ENCODE data around the gene PAFAH1B1. TPM values are rescaled to one million over a fixed set of nuclear protein-coding genes. Genes with fewer than 3 reads are reported as not detected.
A peak's percentile ranks its signal among the peaks of the same experiment; 100 is the strongest.

The PAFAH1B1 gene
- polyA plus RNA-seq, 2 of the 4 experiments (the other 2 are of a cell fraction): 122 to 197 TPM

GRCh38 chr17:2703606-2704005 lies 110.2 kb downstream of the PAFAH1B1 start:
- peaks cover 30% of the 10 kb centered on the region for H3K4me1 ChIP-seq
- 96% methylated on average over 16 of the region's 16 CpGs for WGBS (ENCODE audit: missing lambda C conversion rate)
- H3K9me3 ChIP-seq: no peaks in the 10 kb centered on the region
- CTCF ChIA-PET: no interaction called here
- no peak overlapping the region for H3K4me2 ChIP-seq
- no peak for FAIRE-seq
- H3K4me3 ChIP-seq: no peak overlapping the region
- no peak for ATAC-seq
- no peak for DNase-seq (ENCODE audit: low read depth in 1 of 2, low spot score in 1 of 2)
- no peak overlapping the region for H3K27ac ChIP-seq
- POLR2A ChIA-PET: no interaction called here
- TF ChIP-seq CEBPB (IDR thresholded peaks at IDR 0.05) (no peak), NR3C1 (IDR thresholded peaks at IDR 0.05) (no peak), RARB (CRISPR knock-in tag; IDR thresholded peaks at IDR 0.05) (no peak), CBX8 (IDR thresholded peaks at IDR 0.05) (no peak), ZNF302 (CRISPR knock-in tag; IDR thresholded peaks at IDR 0.05) (no peak), RNF2 (IDR thresholded peaks at IDR 0.05; ENCODE audit: borderline replicate concordance, low read depth) (no peak), EP300 (IDR thresholded peaks at IDR 0.05) (no peak), ZC3H11A (IDR thresholded peaks at IDR 0.05) (no peak), CHD2 (IDR thresholded peaks at IDR 0.05; ENCODE audit: low read length, partially characterized antibody) (no peak), BHLHE40 (IDR thresholded peaks at IDR 0.05; ENCODE audit: low read depth, low read length) (no peak), HEYL (CRISPR knock-in tag; IDR thresholded peaks at IDR 0.05) (no peak)
- TF ChIP-seq, protein P1, sequence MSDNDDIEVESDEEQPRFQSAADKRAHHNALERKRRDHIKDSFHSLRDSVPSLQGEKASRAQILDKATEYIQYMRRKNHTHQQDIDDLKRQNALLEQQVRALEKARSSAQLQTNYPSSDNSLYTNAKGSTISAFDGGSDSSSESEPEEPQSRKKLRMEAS (IDR thresholded peaks at IDR 0.05): no peak

DNA sequence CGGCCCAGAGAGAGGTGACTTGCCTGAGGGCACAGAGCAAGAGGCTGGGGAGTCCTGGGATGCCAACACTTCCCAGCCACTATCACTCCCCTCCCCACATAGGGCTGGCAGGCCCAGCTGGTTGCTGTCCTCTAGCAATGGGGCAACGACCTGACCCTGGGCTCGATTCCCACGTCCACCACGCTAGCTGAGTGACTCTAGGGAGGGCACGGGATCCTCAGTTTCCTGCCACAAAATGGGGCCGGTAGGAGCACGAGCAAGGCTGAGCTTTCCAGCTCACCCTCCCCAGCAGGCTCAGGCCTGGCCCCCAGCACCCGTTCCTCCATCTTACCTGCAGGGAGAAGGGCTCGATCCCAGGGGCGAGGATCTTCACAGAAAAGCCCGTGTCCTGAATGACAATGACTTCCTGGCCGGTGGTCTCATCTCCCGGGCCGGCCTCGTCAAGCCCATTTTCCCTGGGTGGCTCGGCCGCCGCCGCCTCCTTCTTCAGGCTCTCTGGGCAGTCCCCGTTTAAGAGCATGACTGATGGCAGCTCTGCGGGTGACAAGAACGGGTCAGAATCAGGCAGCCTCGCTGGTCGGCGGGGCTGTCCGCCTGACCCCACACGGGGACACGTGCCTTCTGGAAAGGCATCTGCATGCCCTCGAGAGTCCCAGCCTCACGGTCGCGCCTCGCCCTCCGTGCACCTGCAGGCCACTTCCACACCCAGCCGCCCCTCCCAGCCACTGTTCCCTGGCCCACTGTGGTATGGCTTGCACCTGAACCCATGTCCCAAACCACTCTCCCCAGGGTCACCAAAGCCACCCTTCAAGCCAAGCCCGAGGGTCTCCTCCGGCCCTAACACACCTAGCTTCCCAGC lies 110.8 kb downstream of the PAFAH1B1 start:
- Histone ChIP-seq H3K4me3 (no peak overlapping the region), H3K9me3 (no peaks in the 10 kb centered on the region), H3K4me1 (peaks cover 36% of the 10 kb centered on the region), H3K4me2 (no peak overlapping the region), H3K27ac (no peak overlapping the region)
- TF ChIP-seq NR3C1 (IDR thresholded peaks at IDR 0.05) (no peak), RAD21 (conservative IDR thresholded peaks at IDR 0.05 in 1 of 2, IDR thresholded peaks at IDR 0.05 in 1 of 2) (no peak), FOXS1 (CRISPR knock-in tag; IDR thresholded peaks at IDR 0.05) (no peak), HOXB13 (CRISPR knock-in tag; IDR thresholded peaks at IDR 0.05; ENCODE audit: low read depth) (no peak), EHMT2 (IDR thresholded peaks at IDR 0.05; ENCODE audit: low read depth) (no peak), CBX8 (IDR thresholded peaks at IDR 0.05) (no peak)
- ATAC-seq (no peak), DNase-seq (ENCODE audit: low read depth in 1 of 2, low spot score in 1 of 2) (no peak), FAIRE-seq (no peak)
- 95% methylated on average over 38 of the region's 38 CpGs for WGBS (ENCODE audit: missing lambda C conversion rate)
- ChIA-PET POLR2A (no interaction called here), CTCF (interaction anchor here (0.7 to 3.6 kb wide), 2 partner anchors 8 to 19 kb away, joined by 3 to 24 read pairs; no protein-coding TSS in a partner anchor)

DNA sequence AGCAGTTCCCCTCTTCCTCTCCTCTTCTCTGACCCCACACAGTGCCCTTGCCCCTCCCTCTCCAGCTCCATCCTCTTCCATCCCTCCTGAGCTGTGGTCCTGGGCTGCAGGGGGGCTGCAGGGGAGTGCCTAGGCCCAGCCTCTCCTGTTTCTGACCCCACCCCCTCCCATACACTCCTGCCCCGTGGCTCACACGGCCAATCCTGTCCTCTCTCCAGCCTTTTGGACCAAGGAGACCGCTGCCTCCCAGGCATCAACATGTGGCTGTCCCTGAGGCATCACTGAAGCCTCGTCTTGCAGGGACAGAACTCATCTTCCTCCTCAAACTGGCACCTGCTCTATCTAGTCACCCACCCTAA lies 111.4 kb downstream of the PAFAH1B1 start:
- ChIA-PET POLR2A (no interaction called here), CTCF (interaction anchor here (3.6 kb wide), 1 partner anchor 9 kb away, joined by 24 read pairs; no protein-coding TSS in a partner anchor)
- TF ChIP-seq, protein P1 (IDR thresholded peaks at IDR 0.05): no peak
- no peak for TF ChIP-seq CHD2 (IDR thresholded peaks at IDR 0.05; ENCODE audit: low read length, partially characterized antibody)
- TF ChIP-seq FOSB (CRISPR knock-in tag; IDR thresholded peaks at IDR 0.05): no peak
- TF ChIP-seq ZSCAN20 (CRISPR knock-in tag; IDR thresholded peaks at IDR 0.05): no peak
- TF ChIP-seq, protein P2, sequence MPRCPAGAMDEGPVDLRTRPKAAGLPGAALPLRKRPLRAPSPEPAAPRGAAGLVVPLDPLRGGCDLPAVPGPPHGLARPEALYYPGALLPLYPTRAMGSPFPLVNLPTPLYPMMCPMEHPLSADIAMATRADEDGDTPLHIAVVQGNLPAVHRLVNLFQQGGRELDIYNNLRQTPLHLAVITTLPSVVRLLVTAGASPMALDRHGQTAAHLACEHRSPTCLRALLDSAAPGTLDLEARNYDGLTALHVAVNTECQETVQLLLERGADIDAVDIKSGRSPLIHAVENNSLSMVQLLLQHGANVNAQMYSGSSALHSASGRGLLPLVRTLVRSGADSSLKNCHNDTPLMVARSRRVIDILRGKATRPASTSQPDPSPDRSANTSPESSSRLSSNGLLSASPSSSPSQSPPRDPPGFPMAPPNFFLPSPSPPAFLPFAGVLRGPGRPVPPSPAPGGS (IDR thresholded peaks at IDR 0.05): no peak
- no peak for TF ChIP-seq CEBPB (IDR thresholded peaks at IDR 0.05)
- TF ChIP-seq TP53 (CRISPR knock-in tag; IDR thresholded peaks at IDR 0.05): no peak
- peaks cover 42% of the 10 kb centered on the region for H3K4me1 ChIP-seq
- no peak for FAIRE-seq
- no peak for DNase-seq (ENCODE audit: low read depth in 1 of 2, low spot score in 1 of 2)
- no peaks in the 10 kb centered on the region for H3K9me3 ChIP-seq
- WGBS (ENCODE audit: missing lambda C conversion rate): 91% methylated on average over 4 of the region's 4 CpGs
- H3K27ac ChIP-seq: 0 out of 6 replicates have a peak overlapping the region, but pooled peaks of 1 of the 2 experiments have one; percentile 7
- no peak overlapping the region for H3K4me3 ChIP-seq
- no peak overlapping the region for H3K4me2 ChIP-seq
- ATAC-seq: no peak
